GM21723 (cell line): ENCODE measurements around the gene PTTG2.

ENCODE experiments used
- ATAC-seq: cut with Tn5 transposase; IDR thresholded peaks from one replicate; pipeline ENCODE4 v1.9.1; 2021; ENCODE audit warnings: mild to moderate bottlenecking, moderate library complexity; ENCODE audit not compliant: unreplicated experiment

The PTTG2 gene

DNA sequence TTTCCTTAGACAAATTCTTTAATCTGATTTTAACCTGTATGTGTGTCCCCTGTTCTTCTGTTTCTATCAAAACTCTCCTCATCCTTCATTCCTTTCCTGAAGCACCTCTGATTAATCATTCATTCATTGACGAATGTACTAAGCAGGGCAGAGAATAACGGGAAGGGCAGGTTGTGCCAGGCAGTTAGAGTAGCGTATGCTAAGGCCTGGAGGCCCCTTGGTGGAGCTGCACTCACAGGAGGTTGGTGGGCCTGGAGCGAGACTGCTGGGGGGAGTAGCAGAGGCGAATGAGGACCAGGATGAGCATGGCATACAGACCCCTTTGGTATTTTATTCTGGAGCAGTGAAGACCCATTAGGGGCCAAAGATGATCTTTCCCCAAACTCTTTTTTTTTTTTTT is 22.5 kb downstream of the PTTG2 start:
- ATAC-seq = no peak

DNA sequence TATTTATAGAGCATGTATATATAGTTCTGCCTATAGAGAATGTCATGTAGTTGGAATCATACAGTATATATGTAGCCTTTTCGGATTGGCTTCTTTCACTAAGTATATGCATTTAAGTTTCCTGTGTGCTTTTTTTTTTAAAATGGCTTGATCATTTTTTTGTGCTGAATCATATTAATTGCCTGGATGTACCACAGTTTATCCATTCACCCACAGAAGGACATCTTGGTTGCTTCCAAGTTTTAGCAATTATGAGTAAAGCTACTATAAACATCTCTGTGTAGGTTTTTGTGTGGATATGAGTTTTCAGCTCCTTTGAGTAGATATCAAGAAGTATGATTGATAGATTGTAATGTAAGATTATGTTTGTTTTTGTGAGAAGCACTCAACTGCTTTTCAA is 23.8 kb downstream of the PTTG2 start:
- no peak for ATAC-seq

DNA sequence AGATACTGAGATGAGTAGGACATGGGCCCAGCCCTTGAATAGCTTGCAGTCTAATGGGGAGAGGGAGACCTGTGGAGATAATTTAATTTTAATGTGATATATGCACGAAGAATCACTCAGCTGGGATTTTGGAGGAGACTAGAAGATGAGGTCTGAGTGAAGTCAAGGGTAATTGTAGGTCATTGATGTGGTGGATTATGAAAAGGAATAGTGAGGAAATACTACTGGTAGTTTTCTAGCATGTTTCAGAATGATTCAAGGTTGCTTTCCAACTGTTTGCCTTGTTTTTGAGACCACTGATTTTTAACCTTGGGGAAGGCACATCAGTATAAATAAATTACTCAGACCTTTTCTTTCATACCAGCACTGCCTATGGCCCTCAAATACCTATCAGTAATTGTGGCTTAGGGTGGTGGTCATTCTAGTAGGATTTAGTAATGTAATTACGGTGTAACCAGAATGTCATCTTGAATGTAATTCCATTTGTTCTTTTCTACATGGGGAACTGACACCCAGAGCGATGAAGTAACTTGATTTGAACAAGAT is 25.6 kb downstream of the PTTG2 start:
- no peak for ATAC-seq

DNA sequence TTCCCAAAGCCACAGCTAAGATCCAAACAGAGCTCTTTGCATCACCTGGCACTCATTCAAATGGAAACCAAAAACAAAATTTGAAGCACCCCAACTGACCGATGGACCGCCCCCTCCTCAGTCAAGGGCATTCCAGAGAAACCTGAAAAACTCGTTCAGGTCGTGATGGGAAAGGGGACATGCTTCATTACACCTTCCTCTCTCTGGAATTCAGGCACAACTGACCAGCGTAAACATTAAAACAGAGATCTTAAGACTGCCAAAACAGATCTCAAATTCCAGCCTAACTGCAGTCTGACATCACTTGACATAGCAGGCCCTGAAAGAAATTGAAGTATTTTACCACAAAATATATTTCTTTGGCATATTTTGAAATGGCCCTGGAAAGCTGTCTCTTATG is 28.5 kb downstream of the PTTG2 start:
- ATAC-seq = no peak

DNA sequence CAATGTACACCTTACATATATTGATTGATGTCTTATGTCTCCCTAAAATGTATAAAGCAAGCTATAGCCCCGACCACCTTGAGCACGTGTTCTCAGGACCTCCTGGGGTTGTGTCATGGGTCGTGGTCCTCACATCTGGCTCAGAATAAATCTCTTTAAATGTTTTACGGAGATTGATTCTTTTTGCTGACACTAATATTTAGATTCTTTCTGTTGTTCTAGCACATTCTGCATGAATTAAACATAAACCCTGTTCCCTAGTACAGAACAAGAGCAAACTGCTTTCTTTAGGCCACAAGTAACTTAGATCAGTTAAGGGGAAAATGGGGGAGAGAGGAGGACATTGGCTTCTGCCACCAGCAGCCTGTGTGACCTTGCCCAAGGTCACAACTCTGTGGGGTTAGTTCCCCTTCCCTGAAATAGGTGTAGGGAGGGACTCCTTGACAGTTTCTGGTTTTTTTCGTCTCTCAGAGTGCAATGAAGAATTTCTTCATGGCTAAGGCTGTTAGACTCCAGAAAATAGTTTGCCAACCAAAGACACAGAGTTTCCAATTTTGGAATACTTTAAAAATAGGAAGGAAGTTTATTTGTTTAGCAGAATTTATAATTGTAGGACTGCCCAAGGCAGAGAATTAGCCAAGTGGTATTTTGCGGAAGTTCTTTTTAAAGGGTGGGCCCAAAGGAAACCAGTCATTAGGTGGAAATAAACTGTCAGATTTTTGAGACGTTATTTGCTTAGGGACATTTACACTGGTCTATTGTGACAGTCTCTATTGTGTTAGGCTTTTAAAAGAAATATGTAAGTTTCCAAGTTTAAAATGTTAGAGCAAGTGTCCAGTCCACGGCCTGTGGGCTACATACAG is 29.4 kb downstream of the PTTG2 start:
- ATAC-seq = no peak

DNA sequence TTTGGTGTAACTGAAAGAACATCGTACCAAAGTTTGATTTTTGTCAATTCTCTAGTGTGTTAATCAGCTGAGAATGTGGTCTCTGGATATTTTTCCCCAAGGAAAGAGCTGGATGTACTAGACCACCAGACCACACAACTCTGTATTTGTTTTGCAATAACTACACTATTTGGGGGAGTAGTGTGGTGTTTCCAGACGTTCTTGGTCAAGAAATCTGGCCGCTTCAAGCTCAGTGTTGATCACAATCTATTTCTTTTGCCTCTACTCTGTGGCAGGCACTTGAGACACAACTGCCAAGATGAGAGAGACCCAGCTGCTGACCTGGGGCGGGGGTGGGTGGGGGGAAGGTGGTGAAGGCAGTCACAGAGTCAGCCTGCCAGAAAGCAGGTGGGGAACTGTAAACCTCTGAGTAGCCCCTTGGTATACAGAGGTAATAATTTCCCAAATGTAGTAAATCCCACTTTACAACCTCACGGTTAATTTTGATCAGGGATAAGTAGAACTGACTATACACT is 30.6 kb downstream of the PTTG2 start:
- no peak for ATAC-seq

DNA sequence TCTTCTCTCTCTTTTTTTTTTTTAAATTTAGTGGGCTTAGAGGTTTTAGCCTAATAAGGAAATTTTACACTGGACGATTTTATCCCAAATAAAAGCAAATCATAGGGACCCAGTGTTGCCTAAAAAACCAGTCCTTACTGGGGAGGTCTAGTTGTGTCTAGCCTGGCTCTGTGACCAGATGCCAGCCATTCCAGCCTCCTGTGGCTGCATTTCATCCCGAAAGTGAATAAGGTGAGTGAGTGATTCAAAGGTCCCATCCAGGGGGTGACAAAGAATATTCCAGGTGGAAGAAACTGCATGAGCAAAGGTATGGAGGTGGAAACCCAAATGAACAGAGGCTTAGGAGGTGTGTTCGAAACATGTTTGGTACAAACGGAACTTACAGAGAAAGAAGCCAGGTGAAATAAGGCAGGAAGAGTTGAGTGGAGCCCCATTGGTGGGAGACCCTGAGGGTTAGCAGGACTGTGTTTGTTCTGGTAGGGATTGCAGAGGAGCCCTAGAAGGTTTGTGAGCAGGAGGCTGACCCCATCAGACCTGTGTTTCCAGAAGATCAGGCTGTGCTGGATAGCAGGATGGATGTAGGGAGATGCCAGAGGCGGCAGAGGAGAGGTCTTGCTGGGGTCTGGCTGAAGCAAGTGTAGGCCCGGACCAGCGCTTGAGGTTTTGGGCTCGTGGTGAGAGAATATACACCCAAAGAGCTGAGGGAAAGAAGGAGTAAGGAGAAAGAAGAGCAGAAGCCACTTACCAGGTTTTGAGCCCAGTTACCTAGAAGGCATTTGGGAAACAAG is 31.6 kb downstream of the PTTG2 start:
- ATAC-seq = no peak

DNA sequence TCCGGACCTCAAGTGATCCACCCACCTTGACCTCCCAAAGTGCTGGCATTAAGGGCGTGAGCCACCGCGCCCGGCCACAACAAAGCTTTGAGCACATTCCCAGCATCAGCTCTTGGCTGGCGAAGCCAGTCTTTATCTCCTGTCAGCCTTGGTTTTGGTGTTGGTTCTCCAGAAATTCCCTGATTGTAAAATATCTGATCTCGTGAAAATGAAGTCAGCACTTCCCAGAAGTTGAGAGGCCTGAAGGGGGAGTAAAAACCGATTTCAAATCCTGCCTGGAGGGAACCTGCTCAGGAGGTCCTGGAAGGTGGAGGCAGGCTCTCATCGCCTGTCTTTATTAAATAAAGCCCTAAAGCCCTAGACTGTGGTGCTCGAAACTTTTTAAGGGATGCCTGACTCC is 33.6 kb downstream of the PTTG2 start:
- no peak for ATAC-seq

DNA sequence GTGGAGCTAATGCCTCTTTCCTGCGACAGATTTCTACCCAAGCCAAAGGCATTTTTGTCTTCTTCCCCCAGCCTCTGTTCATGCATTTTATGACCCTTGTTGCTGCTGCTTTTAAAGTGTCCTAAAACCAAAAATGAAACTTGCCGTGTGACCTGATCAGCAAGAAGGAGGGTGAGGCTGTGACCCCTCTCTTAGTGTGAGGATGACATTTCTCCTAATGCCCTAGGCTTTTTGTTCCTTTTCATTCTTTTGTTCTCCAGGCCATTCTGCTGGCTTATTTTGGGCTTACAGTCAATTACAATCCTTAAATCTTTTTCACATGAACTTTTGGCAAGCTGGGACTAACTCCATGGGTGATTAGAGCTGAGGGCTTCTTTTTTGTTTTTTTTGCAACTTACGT is 34.4 kb downstream of the PTTG2 start:
- peak; percentile 77 for ATAC-seq

DNA sequence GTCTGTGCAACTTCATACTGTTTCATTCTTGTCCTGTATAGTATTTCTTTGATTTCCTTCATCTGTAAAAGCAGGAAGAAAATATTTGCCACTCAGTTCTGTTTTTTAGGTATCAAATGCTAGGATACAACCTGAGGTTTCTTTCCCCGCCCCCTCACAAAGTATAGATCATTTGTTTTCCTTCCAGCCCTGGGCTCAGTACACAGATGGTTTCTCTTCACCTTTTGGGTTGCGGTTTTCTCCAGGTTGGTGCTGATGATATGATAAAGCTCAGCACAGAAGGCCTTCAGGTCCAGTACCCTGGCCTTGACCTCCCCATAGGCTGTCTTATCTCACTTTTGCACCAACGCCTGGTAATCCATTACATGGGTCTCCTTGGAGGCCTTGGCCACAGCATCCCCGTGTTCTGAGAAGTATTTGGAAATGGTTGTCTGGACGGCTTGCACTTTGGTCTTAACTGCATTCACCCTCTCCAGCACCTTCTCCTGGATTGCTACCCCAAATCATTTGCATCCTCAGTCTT is 35.2 kb downstream of the PTTG2 start:
- no peak for ATAC-seq

DNA sequence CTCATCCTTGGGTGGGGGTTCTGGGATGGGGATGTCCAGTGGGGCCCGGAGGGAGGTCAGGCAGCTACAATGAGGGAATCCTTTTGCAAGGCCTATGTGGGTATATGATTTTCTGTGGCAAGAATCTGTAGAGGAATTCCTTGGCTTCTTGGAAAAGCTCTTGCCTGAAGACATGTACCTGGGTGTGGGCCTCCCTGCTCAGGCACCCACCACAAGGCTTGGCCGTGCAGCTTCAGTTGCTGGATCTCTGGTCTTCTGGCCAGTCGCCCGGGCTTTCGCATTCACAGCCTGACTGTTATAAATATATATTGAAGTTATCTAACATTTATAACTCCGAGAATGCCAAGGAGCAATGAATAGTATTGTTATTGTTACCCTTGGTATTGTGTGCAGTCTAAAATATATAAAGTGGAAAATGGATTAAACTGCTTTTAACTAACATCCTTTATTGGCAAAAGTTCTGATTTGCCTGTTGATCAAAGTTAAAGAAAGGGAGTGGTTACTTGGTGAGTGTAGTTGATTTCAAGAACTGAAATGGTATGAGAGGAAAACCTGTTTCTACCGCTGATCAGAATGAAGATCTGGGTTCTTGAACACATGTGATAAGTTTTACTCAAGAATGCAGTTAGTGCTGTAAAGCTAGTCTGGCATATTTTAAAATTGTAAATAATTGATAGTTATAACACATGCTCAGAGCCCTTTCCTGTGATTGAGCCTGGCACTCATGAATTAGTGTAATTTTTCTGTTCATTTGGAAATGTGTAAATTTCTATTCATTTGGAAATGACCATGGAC is 36.0 kb downstream of the PTTG2 start:
- ATAC-seq = no peak

DNA sequence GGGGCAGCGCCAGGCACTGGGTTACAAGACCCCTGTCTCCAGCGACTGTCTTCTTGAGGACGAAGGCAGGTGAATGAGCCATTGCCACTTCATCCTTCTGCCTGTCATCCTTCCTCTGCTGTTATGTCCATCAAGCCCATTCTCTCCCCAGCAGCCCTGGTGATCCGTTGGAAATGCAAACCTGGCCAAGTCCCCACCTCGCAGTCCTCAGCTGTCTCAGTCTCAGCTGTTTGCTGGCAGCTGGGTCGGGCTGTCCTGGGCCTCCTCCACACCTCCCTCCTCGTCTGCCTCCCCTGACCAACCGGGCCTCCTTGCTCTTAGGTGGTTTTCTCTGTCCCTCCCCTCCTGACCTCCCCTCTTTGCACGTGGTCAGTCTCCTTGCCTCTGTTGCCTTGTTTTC is 38.0 kb downstream of the PTTG2 start:
- no peak for ATAC-seq

DNA sequence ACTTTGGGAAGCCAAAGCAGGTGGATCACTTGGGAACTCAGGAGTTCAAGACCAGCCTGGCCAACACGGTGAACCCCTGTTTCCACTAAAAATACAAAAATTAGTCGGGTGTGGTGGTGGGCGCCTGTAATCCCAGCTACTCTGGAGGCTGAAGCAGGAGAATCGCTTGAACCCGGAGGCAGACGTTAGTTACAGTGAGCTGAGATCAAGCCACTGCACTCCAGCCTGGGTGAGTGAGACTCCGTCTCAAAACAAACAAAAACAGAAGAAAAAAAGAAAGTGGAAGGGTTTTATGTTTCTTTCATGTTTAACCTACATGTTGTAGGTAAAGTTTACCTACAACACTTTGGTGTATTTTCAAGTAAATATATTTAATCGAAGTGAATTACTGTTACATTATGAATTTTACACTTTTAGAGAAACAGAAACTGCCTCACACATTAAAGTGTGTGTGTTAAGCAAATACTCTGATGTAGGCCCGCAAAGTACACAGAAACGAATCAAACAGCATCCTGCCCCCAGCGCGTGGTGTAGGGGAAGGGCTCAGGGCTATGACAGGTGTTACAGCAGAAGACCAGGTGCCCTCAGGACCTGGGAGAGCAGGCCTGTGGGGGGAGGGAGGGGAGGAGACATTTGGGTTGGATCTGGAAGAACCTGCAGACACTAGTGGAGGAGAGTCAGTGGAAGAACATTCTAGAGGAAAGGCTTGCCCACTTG is 39.0 kb downstream of the PTTG2 start:
- ATAC-seq = no peak

DNA sequence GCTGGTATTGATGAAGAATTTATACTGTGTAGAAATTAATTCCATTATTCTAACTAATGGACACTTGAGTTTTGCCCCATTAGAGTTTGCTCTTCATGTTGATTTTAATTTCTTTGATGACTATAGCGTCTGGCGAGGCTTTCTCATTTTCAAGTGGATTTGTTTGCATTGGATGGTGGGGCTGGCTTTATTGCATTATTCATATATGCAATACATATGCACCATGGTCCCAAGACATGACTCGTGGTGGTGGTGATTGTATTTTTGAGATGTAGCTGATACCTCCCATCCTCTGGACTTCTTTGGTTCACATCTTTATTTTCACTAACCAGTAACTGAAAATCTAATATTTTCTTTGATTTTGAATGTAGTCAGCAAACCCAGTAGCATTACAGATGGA is 39.8 kb downstream of the PTTG2 start:
- ATAC-seq = no peak

DNA sequence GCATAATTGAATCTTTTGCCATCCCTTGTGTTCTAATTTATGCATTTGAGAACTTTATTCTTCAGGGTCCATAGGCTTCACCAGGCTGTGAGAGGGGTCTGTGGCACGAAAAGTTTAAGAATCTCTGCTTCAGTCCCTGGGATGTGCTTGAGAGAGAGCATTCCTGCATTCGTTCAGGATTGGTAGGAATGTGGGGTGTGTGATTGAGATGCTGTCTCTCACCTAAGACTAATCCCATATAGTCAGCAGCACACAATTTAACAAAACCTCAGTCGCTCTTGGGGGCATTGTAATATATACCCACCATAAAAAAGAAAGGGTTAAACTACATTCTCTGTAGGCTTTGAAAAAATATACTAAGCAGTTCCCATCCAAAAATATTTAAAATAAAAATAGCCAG is 41.7 kb downstream of the PTTG2 start:
- ATAC-seq = no peak

DNA sequence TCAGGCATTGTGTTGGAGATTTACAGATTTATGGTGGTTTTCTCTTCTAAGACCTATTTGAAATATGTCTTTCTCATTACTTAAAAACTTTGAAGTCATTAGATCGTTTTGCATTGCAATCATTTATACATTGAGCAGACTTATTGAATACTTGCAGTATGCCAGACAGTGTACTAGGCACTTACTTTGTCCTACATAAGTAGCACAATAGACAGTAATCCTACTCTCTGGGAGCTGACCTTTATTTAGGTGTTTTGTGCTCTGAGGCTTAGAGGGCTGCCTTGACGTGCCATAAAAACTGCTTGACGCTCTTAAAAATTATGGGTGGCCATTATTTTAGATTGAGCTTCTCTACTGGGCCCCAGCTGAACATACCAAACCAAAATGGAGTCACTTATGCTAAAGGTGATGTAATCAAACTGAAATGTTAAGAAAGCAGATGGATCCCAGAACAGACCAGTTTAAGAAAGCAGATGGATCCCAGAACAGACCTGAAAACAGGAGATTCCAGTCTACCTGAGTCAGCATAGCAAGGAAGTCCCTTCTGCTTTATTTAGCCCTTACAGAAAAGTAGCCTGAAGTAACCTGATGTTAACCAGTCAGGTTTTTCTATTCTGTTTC is 42.4 kb downstream of the PTTG2 start:
- no peak for ATAC-seq

DNA sequence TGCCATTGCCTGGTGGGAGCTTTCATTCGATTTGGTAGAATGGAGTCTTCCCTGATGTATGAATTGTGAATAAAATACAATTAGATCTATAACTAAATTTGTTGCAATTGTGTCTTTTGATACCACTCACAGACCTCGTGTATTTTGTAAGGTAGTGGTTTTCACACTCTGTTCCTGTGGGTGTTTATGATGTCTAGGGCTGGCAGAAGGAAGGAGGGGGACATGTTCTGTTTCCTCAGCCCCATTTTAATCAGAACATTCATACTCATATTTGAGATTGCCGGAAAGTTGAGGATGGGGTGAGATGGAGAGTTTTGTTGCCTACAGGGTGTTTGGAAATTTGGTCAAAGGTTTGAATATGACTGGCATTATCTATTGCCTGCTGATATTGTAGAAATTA is 42.9 kb downstream of the PTTG2 start:
- no peak for ATAC-seq

DNA sequence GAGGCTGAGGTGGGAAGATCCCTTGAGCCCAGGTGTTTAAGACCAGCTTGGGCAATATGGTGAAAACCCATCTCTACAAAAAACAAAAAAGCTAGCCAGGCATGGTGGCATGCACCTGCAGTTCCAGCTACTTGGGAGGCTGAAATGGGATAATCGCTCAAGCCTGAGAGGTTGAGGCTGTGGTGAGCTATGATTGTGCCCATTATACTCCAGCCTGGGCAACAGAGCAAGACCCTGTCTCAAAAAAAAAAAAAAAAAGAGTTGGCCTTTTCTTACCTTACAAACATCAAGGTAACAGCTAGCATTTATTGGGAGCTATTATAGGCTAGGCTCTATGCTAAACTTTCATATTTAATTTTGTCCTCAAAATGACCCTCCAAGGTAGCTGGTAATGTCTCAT is 43.4 kb downstream of the PTTG2 start:
- ATAC-seq = no peak

DNA sequence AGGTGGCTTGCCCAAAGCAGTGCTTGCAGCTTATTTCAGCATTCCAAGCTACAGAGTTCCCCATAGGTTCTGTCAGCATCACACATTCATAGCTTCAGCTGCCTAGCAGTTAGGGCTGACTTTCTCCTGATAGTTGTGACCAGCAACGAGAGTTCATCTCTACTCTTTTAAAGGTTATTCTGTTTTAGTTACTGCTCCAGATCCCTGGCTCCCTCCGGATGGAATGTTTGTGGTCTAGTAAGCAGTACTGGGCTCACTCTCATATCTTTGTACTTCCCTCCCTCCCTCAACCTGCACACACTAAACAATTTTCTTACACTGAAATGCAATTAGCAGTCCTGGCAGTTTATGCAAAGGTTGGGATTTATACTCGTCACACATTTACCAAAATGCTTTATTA is 43.9 kb downstream of the PTTG2 start:
- no peak for ATAC-seq

DNA sequence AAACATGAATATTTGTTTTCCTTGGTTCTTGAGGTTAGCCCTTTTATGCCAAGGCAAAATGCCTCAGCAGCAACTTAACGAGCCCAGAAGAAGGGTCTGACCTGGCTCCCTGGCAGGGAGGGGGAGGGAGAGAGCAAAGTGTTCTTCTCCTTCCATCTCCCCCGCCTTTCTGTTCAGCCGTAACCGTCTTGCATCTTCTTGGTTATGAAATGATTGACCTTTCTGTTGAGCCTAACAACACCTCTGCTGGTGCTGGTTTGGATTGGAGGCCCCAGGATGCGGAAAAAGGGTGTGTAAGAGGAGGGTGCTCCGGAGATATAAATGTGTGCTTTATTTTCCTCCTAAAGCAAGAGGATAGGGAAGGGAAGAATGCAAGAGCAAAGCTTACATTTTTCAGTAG is 44.7 kb downstream of the PTTG2 start:
- no peak for ATAC-seq
